GM12801 (cell line): Measurements from ENCODE around the gene UTP25.

Experiments used
- TF ChIP-seq, protein P1 (sequence below): IDR thresholded peaks from one replicate; pipeline ENCODE4 v1.5.1; 2011; ENCODE audit warnings: control low read depth; ENCODE audit not compliant: insufficient read length; ENCODE audit errors: extremely low read depth

The UTP25 gene, protein sequence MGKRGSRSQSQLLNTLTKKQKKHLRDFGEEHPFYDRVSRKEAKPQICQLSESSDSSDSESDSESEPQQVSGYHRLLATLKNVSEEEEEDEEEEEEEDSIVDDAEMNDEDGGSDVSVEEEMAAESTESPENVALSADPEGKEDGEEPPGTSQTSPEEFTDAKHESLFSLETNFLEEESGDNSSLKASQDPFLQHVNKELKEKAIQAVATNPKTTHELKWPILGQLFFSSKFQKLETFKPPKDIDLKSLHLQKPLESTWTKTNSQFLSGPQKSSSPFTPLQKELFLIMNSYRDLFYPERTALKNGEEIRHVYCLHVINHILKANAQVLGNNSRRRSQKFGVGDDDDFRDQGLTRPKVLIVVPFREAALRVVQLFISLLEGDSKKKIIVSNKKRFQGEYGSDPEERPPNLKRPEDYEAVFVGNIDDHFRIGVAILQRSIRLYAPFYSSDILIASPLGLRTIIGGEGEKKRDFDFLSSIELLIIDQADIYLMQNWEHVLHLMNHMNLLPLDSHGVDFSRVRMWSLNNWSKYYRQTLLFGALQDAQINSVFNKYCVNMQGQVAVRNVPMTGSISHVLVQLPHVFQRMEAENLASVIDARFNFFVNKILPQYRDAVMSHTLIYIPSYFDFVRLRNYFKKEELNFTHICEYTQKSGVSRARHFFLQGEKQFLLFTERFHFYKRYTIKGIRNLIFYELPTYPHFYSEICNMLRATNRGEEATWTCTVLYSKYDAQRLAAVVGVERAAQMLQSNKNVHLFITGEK

DNA sequence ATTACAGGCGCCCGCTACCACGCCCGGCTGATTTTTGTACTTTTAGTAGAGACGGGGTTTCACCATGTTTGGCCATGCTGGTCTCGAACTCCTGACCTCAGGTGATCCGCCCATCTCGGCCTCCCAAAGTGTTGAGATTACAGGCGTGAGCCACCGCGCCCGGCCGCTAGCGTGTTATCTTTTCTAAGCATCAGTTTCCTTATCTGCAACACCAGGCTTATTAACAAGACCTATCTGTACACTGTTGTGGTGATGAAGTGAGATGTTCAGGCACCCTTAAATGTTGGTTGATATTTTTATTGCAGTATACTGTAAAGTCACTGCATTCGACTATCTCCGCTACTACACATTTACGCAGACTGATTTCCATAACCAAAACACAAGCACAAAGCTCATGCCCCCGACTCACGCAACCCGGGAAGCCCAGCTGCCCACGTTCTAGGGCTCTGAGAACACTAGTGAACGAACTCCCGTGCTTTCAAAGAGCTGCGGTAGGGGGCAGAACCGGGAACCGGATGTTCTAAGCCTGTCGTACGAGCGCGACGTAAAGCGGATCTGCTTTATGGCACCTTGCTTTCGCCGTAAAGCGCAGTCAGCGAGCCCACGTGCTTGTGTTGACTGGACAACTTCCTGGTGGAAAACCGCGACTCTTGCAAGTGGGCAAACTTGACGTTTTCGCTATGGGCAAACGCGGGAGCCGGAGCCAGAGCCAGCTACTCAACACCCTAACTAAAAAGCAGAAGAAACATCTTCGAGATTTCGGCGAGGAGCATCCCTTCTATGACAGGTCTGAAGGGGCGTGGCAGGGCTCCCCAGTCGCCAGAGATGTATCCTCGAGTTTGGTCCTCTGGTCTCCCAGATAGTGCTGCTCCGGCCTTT is at the start of gene UTP25:
UTP25 (plus strand) TSS at position 589 of the 879 bp plus-strand sequence; CDS start at position 681, 92 bp downstream.
- TF ChIP-seq, protein P1, sequence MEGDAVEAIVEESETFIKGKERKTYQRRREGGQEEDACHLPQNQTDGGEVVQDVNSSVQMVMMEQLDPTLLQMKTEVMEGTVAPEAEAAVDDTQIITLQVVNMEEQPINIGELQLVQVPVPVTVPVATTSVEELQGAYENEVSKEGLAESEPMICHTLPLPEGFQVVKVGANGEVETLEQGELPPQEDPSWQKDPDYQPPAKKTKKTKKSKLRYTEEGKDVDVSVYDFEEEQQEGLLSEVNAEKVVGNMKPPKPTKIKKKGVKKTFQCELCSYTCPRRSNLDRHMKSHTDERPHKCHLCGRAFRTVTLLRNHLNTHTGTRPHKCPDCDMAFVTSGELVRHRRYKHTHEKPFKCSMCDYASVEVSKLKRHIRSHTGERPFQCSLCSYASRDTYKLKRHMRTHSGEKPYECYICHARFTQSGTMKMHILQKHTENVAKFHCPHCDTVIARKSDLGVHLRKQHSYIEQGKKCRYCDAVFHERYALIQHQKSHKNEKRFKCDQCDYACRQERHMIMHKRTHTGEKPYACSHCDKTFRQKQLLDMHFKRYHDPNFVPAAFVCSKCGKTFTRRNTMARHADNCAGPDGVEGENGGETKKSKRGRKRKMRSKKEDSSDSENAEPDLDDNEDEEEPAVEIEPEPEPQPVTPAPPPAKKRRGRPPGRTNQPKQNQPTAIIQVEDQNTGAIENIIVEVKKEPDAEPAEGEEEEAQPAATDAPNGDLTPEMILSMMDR, result no peak

DNA sequence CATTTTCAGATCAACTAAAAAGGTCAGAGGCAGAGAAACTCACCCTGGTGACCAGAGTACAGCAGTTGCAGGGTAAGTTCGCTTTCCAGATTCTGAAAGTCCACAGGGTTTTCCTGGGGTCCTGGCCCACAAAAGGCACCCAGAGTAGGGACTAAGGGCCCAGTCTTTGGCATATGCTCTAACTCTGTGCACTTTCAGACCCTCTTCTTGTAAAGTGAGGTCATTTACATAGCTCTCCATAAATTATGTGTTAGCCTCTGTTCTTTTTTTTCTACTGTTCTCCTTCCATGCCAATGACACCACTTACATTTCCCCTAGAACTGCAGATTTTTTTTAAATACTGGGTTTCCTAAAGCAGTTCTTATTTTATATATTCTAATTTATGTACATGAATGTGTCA is 49.7 kb upstream of the UTP25 start:
- TF ChIP-seq, protein P1, result no peak

DNA sequence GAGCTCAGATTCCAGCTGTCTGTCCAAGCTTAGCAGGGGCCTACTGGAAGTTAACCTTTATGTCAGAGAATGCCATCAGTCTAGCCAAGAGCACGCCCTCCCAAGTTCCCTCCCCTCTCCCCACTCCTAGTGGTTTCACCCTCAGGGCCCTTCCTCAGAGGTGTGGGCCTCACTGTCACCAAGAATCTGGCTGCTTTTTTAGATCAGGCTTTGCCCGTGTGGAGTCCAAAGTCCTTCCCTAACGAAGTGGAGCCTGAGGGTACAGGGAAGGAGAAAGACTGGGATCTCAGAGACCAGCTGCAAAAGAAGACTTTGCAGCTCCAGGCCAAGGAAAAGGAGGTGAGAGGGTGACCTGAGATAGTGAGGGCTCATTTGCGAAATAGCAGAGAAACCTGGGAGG is 47.5 kb upstream of the UTP25 start:
- TF ChIP-seq, protein P1, result no peak

DNA sequence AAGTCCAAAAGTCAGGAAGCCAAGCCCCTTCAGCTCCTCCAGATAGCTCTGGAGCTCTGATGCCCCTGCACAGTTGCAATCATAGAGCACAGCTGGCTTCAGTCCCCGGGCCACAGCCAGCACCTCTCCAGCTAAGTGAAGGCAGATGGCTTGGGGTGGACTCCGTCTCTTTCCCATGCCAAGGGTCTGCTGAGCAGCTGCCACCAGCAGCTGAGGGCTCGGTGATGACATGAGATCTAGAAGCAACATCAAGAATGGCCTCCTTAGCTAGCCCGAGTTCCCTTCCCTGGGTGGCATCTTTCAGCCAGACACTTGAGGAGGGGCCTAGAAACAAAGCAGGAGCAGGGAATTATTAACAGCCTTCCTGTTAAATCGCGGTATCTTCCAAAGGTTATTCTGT is 44.4 kb upstream of the UTP25 start:
- TF ChIP-seq, protein P1, result no peak

DNA sequence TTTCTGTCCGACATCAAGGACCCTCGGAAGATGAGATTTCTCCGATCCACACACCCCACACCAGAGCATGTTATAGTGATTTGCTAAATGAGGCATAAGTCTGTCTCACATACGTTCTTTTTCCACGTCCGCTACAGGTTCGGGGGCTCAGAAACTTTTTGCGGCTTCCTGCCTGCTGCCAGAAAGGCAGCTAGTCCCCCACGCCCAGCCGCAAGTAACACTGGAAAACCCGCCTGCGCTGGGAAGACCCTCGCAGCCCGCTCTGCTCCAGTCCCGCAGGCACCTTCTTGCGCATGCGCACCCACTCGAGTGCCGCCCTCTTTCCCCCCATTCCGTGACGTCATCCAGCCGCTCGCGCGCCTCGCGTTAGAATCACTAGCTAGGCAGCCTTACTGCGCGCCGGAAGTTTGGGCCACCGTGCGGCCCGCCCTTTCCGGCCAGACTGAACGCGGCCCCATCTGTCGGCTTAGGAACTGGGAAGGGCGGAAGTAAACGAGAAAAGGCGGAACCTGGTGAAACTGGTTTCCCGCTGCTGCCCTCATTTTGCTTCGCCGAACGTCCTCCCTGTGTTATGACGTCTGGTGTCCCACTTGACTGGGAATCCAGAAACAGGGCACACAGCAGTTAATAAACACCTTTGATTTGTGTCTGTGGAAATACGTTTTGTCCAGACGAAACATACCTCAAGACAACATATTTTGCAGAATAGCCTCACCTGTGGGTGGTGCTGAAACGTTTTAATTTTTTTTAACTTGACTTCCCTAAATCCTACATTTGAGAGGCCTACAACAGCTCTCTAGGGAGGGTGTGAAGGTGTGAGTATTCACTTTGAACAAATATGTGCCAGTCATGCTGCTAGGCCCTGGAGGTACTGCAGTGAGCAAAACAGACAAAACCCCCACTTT is 43.3 kb upstream of the UTP25 start, which contains the start of gene C1orf74:
C1orf74 (minus strand) TSS at position 295 of the 905 bp plus-strand sequence. CDS start 925 bp downstream, outside the sequence.
- TF ChIP-seq, protein P1, result no peak

DNA sequence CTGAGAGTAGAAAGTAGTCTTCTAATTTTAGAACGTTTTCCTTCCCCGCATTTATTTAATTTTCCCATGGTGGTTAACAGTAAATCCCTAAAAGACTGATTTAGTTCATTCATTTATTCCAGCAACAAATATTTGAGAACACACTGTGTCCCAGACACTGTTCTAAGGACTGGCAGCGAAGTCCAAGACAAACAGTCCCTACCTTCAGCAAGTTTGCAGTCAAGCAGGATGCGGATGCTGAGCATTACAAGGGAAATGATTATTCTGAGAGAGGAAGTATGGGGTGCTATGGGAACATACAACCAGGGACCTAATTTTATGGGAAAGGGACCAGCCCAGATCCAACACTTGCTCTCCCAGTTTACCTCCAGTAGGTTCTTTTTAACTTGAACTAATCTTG is 42.2 kb upstream of the UTP25 start:
- TF ChIP-seq, protein P1, result no peak
